OCI-LY1 (cell line): ENCODE measurements around the gene MRPS27.

ENCODE experiments used
- CTCF ChIP-seq: fragments of 200-600 bp; sonication (generic), shearing (Covaris generic); IDR thresholded peaks from 2 replicates; pipeline ENCODE4 v1.5.1; 2017; ENCODE audit warnings: mild to moderate bottlenecking, antibody characterized with exemption, low read length, moderate library complexity, mixed read lengths
- EZH2 ChIP-seq: fragments of 200-600 bp; sonication (generic), shearing (Covaris generic); IDR thresholded peaks from 2 replicates; pipeline ENCODE4 v1.8.0; 2017; ENCODE audit warnings: borderline replicate concordance, mixed run types, mild to moderate bottlenecking, antibody characterized with exemption, low read length, moderate library complexity, mixed read lengths

DNA sequence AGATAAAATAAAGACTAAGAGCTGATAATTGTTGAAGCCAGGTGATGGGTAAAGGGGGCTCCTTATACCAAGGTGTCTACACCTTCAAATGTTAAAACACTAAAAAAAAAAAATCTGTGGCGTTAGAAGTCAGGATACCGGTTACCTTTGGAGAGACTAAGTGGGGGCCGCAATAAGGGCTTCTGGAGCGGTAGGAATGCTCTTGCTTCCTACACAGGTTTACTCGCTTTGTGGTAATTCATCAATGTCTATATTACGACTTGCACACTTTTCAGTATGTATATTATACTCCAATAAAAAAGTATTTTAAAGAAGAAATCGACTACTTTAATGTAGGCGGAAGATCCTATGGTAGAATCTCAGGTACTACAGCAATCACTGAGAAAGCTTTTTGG, 12.5 kb downstream of the MRPS27 start:
- no peak for TF ChIP-seq CTCF
- no peak for TF ChIP-seq EZH2
